HepG2 (cell line): ENCODE measurements around the gene GLDN. TPM values are rescaled to one million over a fixed set of nuclear protein-coding genes. Genes with fewer than 3 reads are reported as not detected.

ENCODE experiments used
- ATAC-seq: fragments of 200-7000 bp; cut with Tn5 transposase; 3 replicates; pipeline ENCODE4 v1.9.1; 2020; ENCODE audit warnings: mild to moderate bottlenecking, moderate library complexity
- BruUV-seq: library from RNA; stranded (reverse); fragments of 400-500 nt; replicated peaks from 2 replicates; lab custom pipeline; 2021; lab: Mats Ljungman, UMichigan
- CTCF ChIA-PET: fragments of 300-600 bp; formaldehyde crosslinking; extraction: SDS; loops from one replicate; lab custom pipeline; 2021; ENCODE audit warnings: low total read pairs, inconsistent platforms, low intra/inter-chr PET ratio; lab: Yijun Ruan, JAX
- POLR2A ChIA-PET: fragments of 350-600 bp; sonication (Branson Sonifier 250); formaldehyde crosslinking; loops from one replicate; lab custom pipeline; 2020; ENCODE audit warnings: antibody characterized with exemption, inconsistent platforms; lab: Yijun Ruan, JAX
- DNase-seq: peaks from one replicate; pipeline ENCODE4 v3.0.0-alpha.2; 2015; ENCODE audit warnings: low spot score
- FAIRE-seq: peaks from 3 replicates; lab custom pipeline; 2011; peaks lifted over from hg19 to GRCh38; lab: Jason Lieb, UNC
- H2AFZ ChIP-seq: one replicate; pipeline ENCODE4 v1.6.1; 2011; ENCODE audit warnings: low read length, inconsistent platforms
- H3K27ac ChIP-seq: fragments of 300-600 bp; 3 replicates; pipeline ENCODE4 v1.8.0; 2011; ENCODE audit warnings: mixed run types, mild to moderate bottlenecking, mixed read lengths, low read length, inconsistent platforms; ENCODE audit not compliant: insufficient read depth; ENCODE audit errors: extremely low read length
- H3K27me3 ChIP-seq, 2 experiments: fragments of 200-600 bp in 1 of 2; 2 replicates in 1 of 2; 3 replicates in 1 of 2; pipeline versions ENCODE4 v1.6.0 to v1.8.0; 2011; ENCODE audit warnings: low read length in 2 of 2, mild to moderate bottlenecking in 2 of 2, moderate library complexity in 2 of 2, inconsistent platforms in 1 of 2; ENCODE audit not compliant: insufficient read depth in 2 of 2, control insufficient read depth in 1 of 2
- H3K36me3 ChIP-seq, 2 experiments: fragments of 200-600 bp in 1 of 2; replicated peaks in 1 of 2; 2 replicates in 1 of 2; 3 replicates in 1 of 2; pipeline versions ENCODE4 v1.5.1 to v1.8.0; 2011; ENCODE audit warnings: low read length in 2 of 2, inconsistent platforms in 1 of 2; ENCODE audit not compliant: insufficient read depth in 2 of 2, control insufficient read depth in 1 of 2
- H3K4me1 ChIP-seq: 2 replicates; pipeline ENCODE4 v1.5.1; 2012; ENCODE audit warnings: low read length, inconsistent platforms; ENCODE audit not compliant: insufficient read depth
- H3K4me2 ChIP-seq: 2 replicates; pipeline ENCODE4 v1.6.0; 2011; ENCODE audit warnings: low read depth, low read length, inconsistent platforms
- H3K4me3 ChIP-seq, 3 experiments: fragments of 200-600 bp in 1 of 3; sonication (generic), shearing (Covaris generic) in 1 of 3; replicated peaks in 1 of 3; 2 replicates each; pipeline ENCODE4 v1.5.1; 2011 to 2016; ENCODE audit warnings: low read length in 3 of 3, inconsistent platforms in 2 of 3, low read depth in 2 of 3, mild to moderate bottlenecking in 2 of 3, control low read depth in 1 of 3, mixed read lengths in 1 of 3; ENCODE audit not compliant: insufficient read depth in 1 of 3
- H3K79me2 ChIP-seq: one replicate; pipeline ENCODE4 v1.6.1; 2011; ENCODE audit warnings: low read length, inconsistent platforms; ENCODE audit not compliant: insufficient read depth
- H3K9ac ChIP-seq: 2 replicates; pipeline ENCODE4 v1.6.0; 2011; ENCODE audit warnings: mild to moderate bottlenecking, low read depth, low read length, inconsistent platforms; ENCODE audit not compliant: insufficient read depth
- H3K9me3 ChIP-seq: 2 replicates; pipeline ENCODE4 v1.5.1; 2012; ENCODE audit warnings: mild to moderate bottlenecking, low read length
- H4K20me1 ChIP-seq: 2 replicates; pipeline ENCODE4 v1.6.0; 2011; ENCODE audit warnings: inconsistent platforms, mild to moderate bottlenecking, low read length, moderate library complexity; ENCODE audit not compliant: insufficient read depth
- ATF1 ChIP-seq: IDR thresholded peaks from 2 replicates; pipeline ENCODE4 v1.6.1; 2016; ENCODE audit warnings: mild to moderate bottlenecking, control low read depth
- ELF1 ChIP-seq: sonication (generic); formaldehyde crosslinking; IDR thresholded peaks from 2 replicates; pipeline ENCODE4 v1.4.0; 2020; ENCODE audit warnings: missing genetic modification reagents
- FOSL2 ChIP-seq: sonication (generic); formaldehyde crosslinking; IDR thresholded peaks from 2 replicates; pipeline ENCODE4 v1.4.0; 2020; ENCODE audit warnings: missing genetic modification reagents
- GATA4 ChIP-seq: sonication (generic); IDR thresholded peaks from 2 replicates; pipeline ENCODE4 v1.6.1; 2016; ENCODE audit warnings: antibody characterized with exemption, low read depth, borderline replicate concordance
- NFE2L2 ChIP-seq: fragments of 150-350 bp; IDR thresholded peaks from 2 replicates; pipeline ENCODE4 v1.6.1; 2014; ENCODE audit warnings: low read length
- POLR2AphosphoS5 ChIP-seq: IDR thresholded peaks from 2 replicates; pipeline ENCODE4 v1.6.1; 2012; ENCODE audit warnings: low read depth, low read length
- TGIF2 ChIP-seq: IDR thresholded peaks from 2 replicates; pipeline ENCODE4 v1.6.1; 2016; ENCODE audit warnings: control low read depth, missing compliant biosample characterization
- ZIK1 ChIP-seq: sonication (generic); formaldehyde crosslinking; IDR thresholded peaks from 2 replicates; pipeline ENCODE4 v1.5.0; 2020; ENCODE audit warnings: mild to moderate bottlenecking, low read depth, missing genetic modification reagents, borderline replicate concordance
- ZMYM4 ChIP-seq: sonication (generic); formaldehyde crosslinking; IDR thresholded peaks from 2 replicates; pipeline ENCODE4 v1.8.1; 2023; ENCODE audit warnings: mild to moderate bottlenecking, missing genetic modification reagents
- ZNF264 ChIP-seq: sonication (generic); formaldehyde crosslinking; IDR thresholded peaks from 2 replicates; pipeline ENCODE4 v1.4.0; 2020; ENCODE audit warnings: missing genetic modification reagents
- WGBS: methylation state at CpG from one replicate; pipeline ENCODE4 v1.1.6; 2017; ENCODE audit warnings: low lambda C conversion rate; 5-methylcytosine and 5-hydroxymethylcytosine counted together
- in situ Hi-C: cut with HindIII; loops from 2 replicates; pipeline ENCODE4 v1.10.0; 2017; ENCODE audit warnings: low pct_unique_long_range_greater_than_20kb; ENCODE audit not compliant: extremely low pct_ligation_motif_present
- intact Hi-C: fragments of 100-400 bp; cut with micrococcal nuclease; formaldehyde crosslinking; loops from one replicate; pipeline ENCODE4 v1.10.0; 2022; ENCODE audit not compliant: unreplicated experiment
- polyA plus RNA-seq, 8 experiments: library from polyadenylated mRNA; depleted of rRNA in 3 of 8; stranded (reverse) in 7 of 8; unstranded in 1 of 8; fragments of >200 nt; fragmentation: Illumina TruSeq in 4 of 8; extraction: Trizol in 4 of 8; gene quantifications; 2 replicates each; pipeline versions ENCODE4 v1.2.1 to v1.2.3, GENCODE V29; 2011 to 2016; ENCODE audit warnings: low read depth in 4 of 8, missing spikeins in 1 of 8, mixed read lengths in 1 of 8; ENCODE audit not compliant: insufficient read depth in 1 of 8
- total RNA-seq, 5 experiments: library from RNA; depleted of rRNA; stranded (reverse); fragments of >200 nt; fragmentation: Illumina TruSeq; extraction: Trizol; gene quantifications; 2 replicates each; pipeline ENCODE4 v1.2.3, GENCODE V29; 2016; ENCODE audit warnings: low read depth in 1 of 5
- TF ChIP-seq, protein P1 (sequence below): sonication (generic); formaldehyde crosslinking; IDR thresholded peaks from 2 replicates; pipeline ENCODE4 v1.8.0; 2022; ENCODE audit warnings: mild to moderate bottlenecking, missing genetic modification reagents, moderate library complexity
- TF ChIP-seq, protein P2 (sequence below): sonication (generic); formaldehyde crosslinking; IDR thresholded peaks from 2 replicates; pipeline ENCODE4 v1.4.0; 2020; ENCODE audit warnings: missing genetic modification reagents, mild to moderate bottlenecking, borderline replicate concordance
- TF ChIP-seq, protein P3 (sequence below): sonication (generic); formaldehyde crosslinking; IDR thresholded peaks from 2 replicates; pipeline ENCODE4 v1.4.0; 2020; ENCODE audit warnings: mild to moderate bottlenecking, low read depth, missing genetic modification reagents
- TF ChIP-seq, protein P4 (sequence below): sonication (generic); formaldehyde crosslinking; IDR thresholded peaks from 2 replicates; pipeline ENCODE4 v1.4.0; 2020; ENCODE audit warnings: mild to moderate bottlenecking, missing genetic modification reagents
- TF ChIP-seq, protein P5 (sequence below): sonication (generic); formaldehyde crosslinking; IDR thresholded peaks from 2 replicates; pipeline ENCODE4 v1.5.1; 2020; ENCODE audit warnings: mild to moderate bottlenecking, moderate library complexity, missing genetic modification reagents

GLDN gene
- total and polyA plus RNA-seq, 2 of the 13 experiments (the other 11 are each of a cell fraction or from before 2014, with no cell fraction given) = 0.86 to 1.0 TPM

DNA sequence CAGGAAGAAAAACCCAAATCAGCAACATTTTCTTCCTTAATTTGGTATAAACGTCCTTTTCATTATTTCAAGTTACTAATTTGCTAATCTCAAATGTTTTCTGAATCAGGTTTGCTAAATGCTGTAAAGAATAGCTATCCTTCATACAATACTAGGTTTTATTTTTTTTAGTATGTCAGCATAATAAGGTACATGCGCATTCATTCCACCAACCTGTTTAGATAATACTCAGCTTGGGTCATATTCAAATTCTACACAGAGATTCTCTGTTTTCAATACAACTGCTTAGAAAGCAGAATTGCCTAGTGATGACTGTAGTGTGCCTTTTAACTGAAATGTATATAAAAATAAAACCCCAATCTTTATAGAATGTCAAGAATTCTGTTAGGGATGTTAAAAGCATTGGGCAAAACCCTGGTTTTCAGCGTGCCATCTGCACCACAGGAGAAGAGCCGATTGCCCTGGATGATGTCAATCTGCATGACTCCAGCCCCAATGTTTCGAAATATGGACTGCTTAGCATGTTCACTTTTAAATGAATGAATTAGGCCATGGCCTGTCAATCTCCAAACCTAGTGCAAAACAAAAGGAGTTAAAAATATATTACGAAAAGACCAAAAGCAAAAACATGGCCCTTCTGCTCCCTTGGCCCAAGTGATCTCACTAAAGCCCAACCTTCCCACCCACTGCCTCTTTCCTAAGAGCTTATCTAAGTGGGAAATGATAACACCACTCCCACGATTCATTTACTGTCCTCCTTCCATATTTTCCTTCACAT, 107.4 kb downstream of the GLDN start (continued):
- TF ChIP-seq, protein P1, sequence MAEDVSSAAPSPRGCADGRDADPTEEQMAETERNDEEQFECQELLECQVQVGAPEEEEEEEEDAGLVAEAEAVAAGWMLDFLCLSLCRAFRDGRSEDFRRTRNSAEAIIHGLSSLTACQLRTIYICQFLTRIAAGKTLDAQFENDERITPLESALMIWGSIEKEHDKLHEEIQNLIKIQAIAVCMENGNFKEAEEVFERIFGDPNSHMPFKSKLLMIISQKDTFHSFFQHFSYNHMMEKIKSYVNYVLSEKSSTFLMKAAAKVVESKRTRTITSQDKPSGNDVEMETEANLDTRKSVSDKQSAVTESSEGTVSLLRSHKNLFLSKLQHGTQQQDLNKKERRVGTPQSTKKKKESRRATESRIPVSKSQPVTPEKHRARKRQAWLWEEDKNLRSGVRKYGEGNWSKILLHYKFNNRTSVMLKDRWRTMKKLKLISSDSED (CRISPR knock-in tag) = no peak
- TF ChIP-seq GATA4 (no peak), ELF1 (no peak), POLR2AphosphoS5 (no peak), ATF1 (no peak), TGIF2 (CRISPR knock-in tag) (no peak), ZMYM4 (CRISPR knock-in tag) (no peak)

DNA sequence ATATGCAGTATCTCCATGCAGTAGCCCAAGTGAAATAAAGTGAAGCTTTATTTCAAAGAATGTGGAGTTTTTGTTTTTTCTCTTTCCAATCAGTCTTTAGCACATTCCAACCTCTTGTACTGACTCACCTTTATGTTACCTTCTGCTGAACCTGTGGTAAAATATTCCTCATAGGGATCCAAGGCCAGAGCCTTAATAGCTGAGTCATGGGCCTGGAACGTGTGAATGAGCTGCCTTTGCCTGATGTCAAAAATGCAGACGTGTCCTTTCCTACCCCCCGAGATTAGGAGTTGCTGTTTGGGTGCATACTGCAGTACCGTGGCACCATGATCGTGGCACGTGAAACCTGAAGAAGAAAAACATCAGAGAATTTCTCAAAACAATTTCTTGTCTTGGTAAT, 108.5 kb downstream of the GLDN start:
- no peaks in the 10 kb centered on the region for H3K27me3 ChIP-seq

More for the DNA sequence above, 108.5 kb downstream of the GLDN start:
- FAIRE-seq (no peak), DNase-seq (peak; percentile 13), ATAC-seq (no peak)
- no TSS peak for BruUV-seq
- POLR2A ChIA-PET = no interaction called here
- TF ChIP-seq, protein P2, sequence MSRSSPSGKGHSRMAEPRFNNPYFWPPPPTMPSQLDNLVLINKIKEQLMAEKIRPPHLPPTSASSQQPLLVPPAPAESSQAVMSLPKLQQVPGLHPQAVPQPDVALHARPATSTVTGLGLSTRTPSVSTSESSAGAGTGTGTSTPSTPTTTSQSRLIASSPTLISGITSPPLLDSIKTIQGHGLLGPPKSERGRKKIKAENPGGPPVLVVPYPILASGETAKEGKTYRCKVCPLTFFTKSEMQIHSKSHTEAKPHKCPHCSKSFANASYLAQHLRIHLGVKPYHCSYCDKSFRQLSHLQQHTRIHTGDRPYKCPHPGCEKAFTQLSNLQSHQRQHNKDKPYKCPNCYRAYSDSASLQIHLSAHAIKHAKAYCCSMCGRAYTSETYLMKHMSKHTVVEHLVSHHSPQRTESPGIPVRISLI = no peak
- peak; percentile 59; the same call in 1 of the 2 replicates for TF ChIP-seq NFE2L2
- no peak for TF ChIP-seq ZNF264 (CRISPR knock-in tag)
- TF ChIP-seq, protein P3, sequence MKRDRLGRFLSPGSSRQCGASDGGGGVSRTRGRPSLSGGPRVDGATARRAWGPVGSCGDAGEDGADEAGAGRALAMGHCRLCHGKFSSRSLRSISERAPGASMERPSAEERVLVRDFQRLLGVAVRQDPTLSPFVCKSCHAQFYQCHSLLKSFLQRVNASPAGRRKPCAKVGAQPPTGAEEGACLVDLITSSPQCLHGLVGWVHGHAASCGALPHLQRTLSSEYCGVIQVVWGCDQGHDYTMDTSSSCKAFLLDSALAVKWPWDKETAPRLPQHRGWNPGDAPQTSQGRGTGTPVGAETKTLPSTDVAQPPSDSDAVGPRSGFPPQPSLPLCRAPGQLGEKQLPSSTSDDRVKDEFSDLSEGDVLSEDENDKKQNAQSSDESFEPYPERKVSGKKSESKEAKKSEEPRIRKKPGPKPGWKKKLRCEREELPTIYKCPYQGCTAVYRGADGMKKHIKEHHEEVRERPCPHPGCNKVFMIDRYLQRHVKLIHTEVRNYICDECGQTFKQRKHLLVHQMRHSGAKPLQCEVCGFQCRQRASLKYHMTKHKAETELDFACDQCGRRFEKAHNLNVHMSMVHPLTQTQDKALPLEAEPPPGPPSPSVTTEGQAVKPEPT (CRISPR knock-in tag) = no peak
- TF ChIP-seq, protein P4, sequence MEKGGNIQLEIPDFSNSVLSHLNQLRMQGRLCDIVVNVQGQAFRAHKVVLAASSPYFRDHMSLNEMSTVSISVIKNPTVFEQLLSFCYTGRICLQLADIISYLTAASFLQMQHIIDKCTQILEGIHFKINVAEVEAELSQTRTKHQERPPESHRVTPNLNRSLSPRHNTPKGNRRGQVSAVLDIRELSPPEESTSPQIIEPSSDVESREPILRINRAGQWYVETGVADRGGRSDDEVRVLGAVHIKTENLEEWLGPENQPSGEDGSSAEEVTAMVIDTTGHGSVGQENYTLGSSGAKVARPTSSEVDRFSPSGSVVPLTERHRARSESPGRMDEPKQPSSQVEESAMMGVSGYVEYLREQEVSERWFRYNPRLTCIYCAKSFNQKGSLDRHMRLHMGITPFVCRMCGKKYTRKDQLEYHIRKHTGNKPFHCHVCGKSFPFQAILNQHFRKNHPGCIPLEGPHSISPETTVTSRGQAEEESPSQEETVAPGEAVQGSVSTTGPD (CRISPR knock-in tag) = no peak
- TF ChIP-seq FOSL2 (CRISPR knock-in tag) = 0 out of 2 replicates have a peak, but pooled peaks have one; percentile 18
- TF ChIP-seq ZIK1 (CRISPR knock-in tag) = no peak
- TF ChIP-seq, protein P5, sequence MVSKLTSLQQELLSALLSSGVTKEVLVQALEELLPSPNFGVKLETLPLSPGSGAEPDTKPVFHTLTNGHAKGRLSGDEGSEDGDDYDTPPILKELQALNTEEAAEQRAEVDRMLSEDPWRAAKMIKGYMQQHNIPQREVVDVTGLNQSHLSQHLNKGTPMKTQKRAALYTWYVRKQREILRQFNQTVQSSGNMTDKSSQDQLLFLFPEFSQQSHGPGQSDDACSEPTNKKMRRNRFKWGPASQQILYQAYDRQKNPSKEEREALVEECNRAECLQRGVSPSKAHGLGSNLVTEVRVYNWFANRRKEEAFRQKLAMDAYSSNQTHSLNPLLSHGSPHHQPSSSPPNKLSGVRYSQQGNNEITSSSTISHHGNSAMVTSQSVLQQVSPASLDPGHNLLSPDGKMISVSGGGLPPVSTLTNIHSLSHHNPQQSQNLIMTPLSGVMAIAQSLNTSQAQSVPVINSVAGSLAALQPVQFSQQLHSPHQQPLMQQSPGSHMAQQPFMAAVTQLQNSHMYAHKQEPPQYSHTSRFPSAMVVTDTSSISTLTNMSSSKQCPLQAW = no peak
- in situ Hi-C loops = no loop called here
- H4K20me1 ChIP-seq = no peaks in the 10 kb centered on the region
- peaks cover 0 to 7% of the 10 kb centered on the region in 2 experiments; a peak in 3 of 5 replicates for H3K36me3 ChIP-seq
- peaks cover 10% of the 10 kb centered on the region for H3K4me1 ChIP-seq
- H3K9ac ChIP-seq = no peak overlapping the region
- no peaks in the 10 kb centered on the region for H3K9me3 ChIP-seq
- no peaks in the 10 kb centered on the region for H3K79me2 ChIP-seq
- WGBS = 85% methylated on average over 6 of the region's 6 CpGs
- no peak overlapping the region for H3K4me2 ChIP-seq
- H3K4me3 ChIP-seq = no peak overlapping the region
- CTCF ChIA-PET = no interaction called here
- intact Hi-C loops = no loop called here
- no peak overlapping the region for H2AFZ ChIP-seq
- H3K27ac ChIP-seq = no peak overlapping the region
